ENCODE measurements around the gene POSTN.

GRCh38 chr13:37596805-37597204, 1.8 kb downstream of the POSTN start:
- TF ChIP-seq CTCF (IDR thresholded peaks at IDR 0.05) = no peak
- no peak for TF ChIP-seq POLR2A (IDR thresholded peaks at IDR 0.05)

All from testis (tissue), 2 donors.